Fibroblast of skin of right biceps (primary cell): ENCODE measurements around the gene MAS1L.
A peak's percentile ranks its signal among the peaks of the same experiment; 100 is the strongest.

Experiments
- DNase-seq: peaks from one replicate; pipeline ENCODE4 v3.0.0-alpha.2; 2013

The MAS1L gene, protein sequence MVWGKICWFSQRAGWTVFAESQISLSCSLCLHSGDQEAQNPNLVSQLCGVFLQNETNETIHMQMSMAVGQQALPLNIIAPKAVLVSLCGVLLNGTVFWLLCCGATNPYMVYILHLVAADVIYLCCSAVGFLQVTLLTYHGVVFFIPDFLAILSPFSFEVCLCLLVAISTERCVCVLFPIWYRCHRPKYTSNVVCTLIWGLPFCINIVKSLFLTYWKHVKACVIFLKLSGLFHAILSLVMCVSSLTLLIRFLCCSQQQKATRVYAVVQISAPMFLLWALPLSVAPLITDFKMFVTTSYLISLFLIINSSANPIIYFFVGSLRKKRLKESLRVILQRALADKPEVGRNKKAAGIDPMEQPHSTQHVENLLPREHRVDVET

DNA sequence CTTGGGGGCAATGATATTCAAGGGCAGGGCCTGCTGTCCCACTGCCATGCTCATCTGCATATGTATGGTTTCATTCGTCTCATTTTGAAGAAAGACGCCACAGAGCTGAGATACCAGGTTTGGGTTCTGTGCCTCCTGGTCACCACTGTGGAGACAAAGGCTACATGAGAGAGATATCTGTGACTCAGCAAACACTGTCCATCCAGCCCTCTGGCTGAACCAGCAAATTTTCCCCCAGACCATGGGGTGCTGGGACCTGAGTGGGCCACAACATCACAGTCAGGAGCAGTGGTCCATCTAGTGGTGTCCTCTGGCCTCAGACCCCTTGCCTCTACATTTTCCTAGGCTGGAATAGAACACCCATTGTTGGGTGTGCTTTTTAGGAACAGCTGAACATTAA is at the start of gene MAS1L:
MAS1L (minus strand) TSS at position 297 of the 400 bp plus-strand sequence; CDS start at position 243, 54 bp downstream.
- DNase-seq = no peak

- DNase-seq = no peak
Observed at GRCh38 chr6:29532320-29532951, 44.7 kb upstream of the MAS1L start.

GRCh38 chr6:29531668-29532067 is 43.9 kb upstream of the MAS1L start:
- no peak for DNase-seq

- no peak for DNase-seq
Observed at GRCh38 chr6:29530671-29531310, 43.0 kb upstream of the MAS1L start.

- no peak for DNase-seq
Observed at GRCh38 chr6:29529956-29530355, 42.2 kb upstream of the MAS1L start.

DNA sequence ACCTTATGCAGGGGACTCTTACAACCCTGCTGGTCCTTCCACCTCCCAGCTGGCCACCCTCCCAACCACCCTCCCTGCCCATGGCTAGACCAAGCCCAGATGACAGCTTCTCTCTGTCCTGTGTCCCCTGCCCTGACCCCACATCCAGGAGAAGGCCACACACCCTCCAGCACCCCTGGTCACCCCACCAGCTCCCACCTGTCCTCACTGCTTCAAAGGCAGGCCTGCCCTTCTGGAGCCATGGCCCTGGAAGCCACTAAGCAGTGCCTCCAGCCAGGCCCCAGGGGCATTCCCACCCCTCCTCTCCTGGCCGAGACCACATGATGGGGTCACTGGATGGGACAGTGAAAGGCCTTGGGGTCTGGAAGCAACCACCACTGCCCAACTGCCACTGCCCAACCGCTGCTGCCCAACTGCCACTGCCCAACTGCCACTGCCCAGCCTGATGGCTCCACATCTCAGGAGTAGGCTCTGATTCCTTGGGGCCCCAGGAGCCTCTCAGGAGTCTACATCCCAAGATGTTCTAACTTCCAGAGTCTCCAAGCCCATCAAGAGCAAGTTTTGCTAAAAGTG is 41.3 kb upstream of the MAS1L start:
- no peak for DNase-seq

GRCh38 chr6:29528300-29528931 is 40.7 kb upstream of the MAS1L start:
- DNase-seq = no peak

DNA sequence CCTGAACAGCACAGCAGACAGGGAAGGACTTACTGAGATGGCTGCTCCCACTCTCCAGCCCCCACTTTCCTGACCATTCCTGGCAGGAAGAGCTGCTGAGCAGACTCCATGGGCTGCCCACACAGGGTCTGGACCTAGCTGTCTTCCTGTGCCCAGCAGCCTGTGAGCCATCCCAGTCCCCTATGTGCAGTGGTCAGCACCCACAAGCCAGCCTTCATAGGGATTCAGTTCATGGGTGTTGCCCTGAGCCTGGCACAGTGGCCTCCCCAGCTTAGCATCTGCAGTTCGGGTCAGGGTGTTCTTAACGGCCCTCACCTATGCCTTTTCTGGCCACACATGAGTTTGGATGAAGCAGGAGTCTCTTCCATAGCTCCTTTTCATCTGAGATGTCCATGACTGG is 39.8 kb upstream of the MAS1L start:
- DNase-seq = no peak

DNA sequence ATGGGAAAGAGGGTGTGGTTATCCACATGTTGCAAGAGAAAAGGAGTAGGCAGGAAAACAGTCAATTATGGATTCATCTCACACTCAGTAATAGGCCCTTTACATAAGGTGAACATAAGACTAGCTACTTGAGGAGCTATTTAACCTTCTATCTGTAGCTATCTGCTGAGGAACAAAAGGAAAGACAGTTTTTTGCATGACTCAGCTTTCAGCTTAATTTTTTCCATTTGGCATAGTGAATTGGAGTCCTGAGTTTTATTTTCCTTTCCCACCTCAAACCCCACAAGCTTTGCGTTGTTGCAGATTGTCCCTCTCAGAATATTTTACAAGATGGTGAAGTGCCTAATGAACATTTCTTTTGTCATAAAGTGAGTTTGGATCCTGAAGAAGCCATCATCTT is 39.4 kb upstream of the MAS1L start:
- no peak for DNase-seq

DNA sequence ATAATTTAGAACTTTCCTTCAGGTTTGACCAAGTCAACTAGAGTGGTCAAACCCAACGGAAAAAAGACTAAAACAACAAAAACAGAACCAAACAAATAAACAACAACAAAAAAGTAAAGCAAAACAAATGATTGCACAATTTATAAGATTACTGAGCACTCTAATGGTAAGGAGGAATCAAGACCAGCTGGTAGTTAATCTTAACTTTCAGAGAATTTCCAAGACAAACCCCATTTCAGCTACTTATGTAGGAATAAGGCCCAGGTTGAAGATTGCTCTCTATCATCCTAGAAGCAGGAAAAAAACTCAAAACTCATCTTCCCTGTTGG is 37.5 kb upstream of the MAS1L start:
- DNase-seq = no peak

DNA sequence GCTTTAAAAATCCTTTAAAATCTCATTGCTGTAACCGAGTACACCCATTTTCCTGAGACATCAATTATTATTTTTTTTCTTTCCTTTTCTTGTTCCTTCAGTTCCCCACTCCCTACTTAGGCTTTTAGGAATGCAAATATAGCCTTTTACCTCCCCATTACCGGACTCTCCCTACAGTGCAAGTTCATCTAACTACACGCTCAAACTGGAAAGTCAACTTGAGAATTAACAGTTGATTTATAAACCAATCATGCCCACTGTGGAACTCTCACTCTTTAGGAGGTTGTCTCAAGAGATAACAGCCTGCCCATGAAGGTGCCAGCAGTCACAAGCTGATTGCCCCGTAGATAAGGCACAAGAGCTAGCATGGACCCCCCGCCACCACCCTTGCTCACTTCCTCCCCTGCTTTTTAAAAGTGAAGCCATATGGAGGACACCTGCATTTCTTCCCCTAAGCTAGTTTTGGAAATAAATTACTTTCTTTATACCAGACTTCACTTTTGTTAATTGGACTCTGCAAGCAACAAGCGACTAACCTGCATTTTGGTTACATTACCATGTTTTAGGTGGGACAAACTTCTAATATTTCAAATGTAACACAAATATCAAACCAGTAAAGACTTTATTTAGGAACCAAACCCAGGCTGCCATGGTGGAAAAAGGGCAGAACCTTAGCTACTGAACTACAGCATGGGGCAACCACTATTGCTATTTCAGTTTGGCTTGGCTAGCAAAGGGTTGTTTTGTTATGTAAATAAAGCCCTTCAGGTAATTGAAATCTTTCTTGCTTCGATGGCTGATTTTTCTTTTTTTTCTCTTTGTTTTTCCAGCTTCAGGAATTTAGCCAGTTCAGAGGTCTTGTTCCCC is 36.9 kb upstream of the MAS1L start:
- no peak for DNase-seq

- no peak for DNase-seq
Observed at GRCh38 chr6:29524044-29524443, 36.3 kb upstream of the MAS1L start.

- DNase-seq = no peak
Observed at GRCh38 chr6:29522227-29522626, 34.5 kb upstream of the MAS1L start.

GRCh38 chr6:29521006-29521680 is 33.4 kb upstream of the MAS1L start:
- DNase-seq = no peak

- no peak for DNase-seq
Observed at GRCh38 chr6:29520232-29520631, 32.5 kb upstream of the MAS1L start.

DNA sequence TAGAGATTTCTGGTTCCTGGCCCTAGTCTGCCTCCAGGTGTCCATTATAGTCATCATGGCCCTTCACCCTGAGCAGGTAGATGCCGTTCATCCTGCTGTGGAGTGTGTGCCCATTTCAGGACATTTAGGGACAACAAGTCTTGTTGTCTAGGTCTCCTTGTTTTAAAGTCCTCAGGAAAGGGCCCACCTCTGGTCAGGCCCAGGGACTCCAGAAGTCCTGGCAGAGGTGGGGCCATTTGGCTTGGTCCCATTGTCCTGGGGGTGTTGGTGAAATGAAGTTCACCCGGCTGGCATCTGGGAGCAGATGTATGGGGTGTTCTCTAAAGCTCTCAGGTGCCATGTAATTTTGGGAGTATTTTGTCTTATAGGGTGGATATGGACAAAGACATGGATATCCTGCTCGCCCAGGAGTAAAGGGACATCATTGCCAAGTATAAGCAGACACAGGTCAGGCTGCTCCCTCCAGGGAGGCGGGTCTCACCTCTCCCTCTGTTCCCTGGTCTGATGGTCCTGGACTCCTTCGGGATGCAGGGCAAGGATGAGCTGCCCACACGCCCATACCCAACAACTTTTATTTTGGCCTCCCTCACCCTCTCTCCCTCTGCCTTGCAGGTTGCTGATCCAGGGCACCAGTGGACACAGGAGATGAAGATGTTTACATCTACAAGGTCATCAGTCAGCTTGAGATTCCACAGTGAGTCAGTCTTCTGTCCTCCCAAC is 31.7 kb upstream of the MAS1L start:
- DNase-seq = no peak

DNA sequence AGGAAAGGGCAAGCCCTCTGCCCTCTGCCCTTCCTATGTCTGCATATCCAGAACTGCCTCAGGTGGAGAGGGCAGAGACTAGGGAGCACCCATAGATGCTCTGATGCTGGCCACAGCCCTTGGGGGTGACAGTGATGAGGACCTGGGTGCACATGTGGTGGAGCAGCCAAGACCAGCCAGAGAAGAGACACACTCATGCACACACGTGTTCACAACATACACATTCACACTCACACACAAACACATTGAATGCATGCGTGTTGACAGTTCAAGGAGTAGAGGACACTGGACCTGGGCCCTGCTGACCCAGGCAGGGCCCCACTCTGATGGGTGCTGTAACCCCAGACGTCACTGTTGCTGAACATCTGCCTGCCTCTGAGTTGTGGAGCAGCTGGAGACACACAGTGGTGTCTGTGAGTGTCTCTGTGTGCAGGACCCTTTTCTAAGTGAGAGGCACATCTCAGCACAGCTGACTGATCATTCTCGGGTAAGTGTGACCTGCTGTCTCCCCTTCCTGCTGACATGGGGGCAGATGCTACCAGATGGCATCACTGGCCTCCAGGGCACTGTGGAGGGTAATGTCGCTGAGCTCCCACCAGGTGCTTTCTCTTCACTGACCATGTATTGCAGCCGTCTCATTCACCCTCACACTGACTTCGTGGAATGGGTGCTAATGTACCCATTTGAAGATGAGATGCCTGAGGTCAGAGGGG is 30.1 kb upstream of the MAS1L start:
- no peak for DNase-seq

DNA sequence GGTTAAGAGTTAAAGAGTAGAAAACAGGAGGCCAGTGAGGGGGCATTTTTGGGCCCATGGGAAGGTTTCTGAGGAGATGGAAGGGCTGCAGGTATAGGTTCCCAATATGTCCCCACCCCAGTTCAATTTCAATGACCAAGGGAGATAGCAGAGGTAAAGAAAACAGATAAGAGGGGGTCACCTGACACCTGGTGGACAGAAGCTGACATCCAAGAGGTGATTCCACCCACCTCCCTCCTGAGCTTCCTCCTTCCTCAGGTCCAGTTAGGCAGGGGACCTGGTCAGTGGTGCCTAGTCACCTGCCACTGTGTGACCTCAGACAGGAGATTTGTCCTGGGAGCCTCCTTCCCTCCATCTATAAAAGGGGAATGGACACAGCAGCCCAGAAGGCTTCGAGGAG is 29.5 kb upstream of the MAS1L start:
- no peak for DNase-seq

- peak; percentile 32 for DNase-seq
Observed at GRCh38 chr6:29516108-29516507, 28.4 kb upstream of the MAS1L start.

- DNase-seq = no peak
Observed at GRCh38 chr6:29510746-29511300, 23.1 kb upstream of the MAS1L start.
